Pons (tissue), 1 donor: ENCODE results near the gene SHISA8.
A peak's percentile ranks its signal among the peaks of the same experiment; 100 is the strongest.

Source experiments
- DNase-seq: peaks from one replicate; pipeline ENCODE4 v3.0.0-alpha.2; 2016; ENCODE audit warnings: low spot score

The SHISA8 gene

DNA sequence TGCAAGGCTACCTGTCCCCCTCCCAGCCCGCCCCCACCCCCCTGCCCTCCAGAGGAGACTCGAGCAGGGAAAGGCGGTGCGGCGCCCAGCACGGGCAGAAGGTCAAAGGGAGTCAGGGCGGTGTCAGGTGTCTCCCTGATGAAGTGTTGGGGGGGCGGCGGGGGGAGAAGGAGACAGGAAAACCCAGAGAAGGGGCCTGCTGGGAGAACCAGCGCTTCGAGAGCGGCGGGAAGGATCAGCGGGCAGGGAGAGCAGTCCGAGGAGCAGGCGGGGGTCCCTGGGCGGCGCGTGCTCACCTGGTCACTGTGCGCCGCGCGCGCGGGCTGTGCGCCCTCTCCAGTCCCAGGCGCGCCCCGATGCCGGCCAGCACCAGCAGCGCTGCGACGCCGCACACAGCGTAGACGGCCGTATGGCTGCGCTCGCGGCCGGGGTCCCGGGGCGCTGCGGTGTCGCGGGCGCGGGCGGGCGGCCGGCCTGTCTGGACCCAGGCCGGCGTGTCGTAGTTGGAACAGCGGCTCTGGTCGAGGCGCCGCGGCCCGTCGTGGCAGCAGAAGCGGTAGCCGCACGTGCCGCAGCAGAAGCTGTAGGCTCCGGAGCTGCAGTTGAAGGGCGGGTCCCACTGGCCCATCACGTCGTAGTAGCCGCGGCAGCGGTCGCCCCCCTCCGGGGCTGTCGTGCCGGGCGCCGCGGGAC is 886 bp downstream of the SHISA8 start:
- DNase-seq = no peak

DNA sequence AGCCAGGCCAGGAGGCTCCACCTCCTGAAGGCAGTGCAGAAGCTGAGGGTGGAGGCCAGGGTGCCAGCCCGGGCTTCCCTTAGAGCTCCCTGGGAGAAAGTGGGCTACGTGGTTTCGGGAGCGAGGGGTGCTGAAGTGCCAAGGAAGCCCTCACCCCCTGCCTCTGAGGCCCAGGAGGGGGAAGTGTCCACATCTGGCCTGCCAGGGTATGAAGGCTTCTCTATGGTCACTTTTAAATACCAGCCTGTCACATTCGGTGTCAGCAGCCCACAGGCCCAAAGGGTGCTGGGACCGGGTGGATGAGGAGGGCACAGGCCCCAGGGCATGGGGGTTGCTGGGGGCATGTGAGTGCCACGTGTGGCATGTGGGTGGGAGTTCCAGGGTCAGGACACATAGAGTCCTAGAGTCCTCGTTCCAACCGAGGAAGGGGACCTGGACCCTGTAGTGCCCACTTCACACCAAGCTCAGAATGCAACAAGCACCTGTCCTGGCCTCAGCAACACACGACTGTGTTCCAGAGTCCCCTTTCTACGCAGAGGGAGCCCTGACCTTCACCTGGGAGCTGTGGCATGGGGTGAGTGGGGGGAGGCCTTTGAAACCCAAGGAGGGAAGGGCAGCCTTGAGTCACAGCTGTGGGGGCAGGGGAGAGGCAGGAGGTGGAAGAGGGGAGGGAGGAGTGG is 1.7 kb downstream of the SHISA8 start:
- DNase-seq = no peak

DNA sequence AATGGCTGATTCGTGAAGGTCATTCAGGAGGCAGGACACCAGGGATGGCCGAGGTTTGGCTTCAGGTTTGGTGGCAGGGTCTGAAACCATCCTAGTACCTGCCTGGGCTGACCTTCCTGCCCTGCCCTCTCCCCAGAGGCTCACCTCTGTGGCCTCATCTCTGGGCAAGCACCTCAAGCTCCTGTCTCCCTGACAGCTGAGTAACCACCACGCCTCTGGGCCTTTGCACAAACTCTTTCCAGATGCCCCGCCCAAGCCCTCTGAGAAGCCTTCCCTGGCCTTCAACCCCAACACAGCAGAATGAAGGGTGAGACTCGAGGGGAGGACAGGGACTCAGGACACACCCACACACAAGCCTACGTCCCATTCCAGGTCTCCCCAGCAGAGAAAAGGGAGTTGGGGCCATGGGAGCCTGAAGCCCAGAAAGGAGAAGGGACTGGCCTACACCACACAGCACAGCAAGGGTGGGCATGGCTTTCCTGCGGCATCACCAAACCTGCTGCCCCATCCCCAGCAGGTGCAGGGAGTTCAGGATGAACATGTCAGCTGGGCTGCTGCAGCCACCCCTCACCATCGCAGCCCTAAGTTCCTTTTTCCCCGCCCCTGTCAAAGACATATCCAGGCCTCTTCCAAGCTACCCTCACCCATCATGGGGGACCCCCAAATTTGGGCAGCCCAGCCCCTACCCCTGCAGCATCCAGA is 2.4 kb downstream of the SHISA8 start:
- no peak for DNase-seq

GRCh38 chr22:41911001-41911611 is 3.8 kb downstream of the SHISA8 start:
- DNase-seq = no peak

DNA sequence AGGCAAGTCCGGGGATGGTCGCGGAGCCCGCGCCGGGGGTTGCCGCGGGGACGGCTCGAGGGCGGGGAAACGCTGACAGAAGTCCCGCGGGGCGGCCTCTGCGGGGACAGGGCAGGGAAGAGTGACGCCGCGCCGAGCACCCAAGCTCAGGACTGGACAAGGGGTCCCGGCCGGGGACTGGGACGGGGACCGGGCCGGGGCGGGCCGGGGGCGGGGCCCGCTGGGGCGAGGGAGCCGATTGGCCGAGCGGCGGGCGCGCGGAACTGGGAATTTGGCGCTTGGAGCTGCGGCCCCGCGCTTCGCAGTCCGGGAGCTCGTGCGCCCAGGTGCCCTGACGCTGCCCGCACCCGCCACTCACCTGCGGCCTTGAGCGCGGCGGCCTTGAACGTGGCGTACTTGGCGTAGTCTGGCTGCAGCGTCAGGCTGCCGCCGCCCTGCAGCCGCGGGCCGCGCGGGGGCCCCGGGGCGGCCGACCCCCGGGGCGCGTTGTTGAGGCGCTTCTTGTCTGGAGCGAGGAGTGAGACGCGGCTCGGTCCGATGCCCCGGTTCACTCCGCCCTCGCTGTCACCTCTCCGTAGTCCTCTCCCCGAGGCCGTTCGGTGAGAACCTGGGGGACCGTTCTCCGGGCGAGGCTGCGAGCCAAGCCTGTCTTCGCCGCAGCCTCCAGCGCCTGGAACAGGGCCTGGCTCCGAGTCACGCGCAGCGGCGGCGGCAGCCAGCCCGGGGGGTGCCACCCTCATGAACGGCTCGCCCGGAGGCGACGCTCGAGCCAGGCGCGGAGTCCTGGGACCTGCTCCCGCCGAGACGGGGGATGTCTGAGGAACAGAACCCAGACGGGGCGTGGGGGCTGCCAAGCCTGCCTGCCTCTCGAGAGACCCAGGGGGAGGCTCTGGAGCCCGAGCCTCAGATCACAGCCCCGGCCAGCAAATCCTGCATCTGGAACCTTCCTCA is 4.5 kb downstream of the SHISA8 start:
- peak; percentile 68 for DNase-seq

DNA sequence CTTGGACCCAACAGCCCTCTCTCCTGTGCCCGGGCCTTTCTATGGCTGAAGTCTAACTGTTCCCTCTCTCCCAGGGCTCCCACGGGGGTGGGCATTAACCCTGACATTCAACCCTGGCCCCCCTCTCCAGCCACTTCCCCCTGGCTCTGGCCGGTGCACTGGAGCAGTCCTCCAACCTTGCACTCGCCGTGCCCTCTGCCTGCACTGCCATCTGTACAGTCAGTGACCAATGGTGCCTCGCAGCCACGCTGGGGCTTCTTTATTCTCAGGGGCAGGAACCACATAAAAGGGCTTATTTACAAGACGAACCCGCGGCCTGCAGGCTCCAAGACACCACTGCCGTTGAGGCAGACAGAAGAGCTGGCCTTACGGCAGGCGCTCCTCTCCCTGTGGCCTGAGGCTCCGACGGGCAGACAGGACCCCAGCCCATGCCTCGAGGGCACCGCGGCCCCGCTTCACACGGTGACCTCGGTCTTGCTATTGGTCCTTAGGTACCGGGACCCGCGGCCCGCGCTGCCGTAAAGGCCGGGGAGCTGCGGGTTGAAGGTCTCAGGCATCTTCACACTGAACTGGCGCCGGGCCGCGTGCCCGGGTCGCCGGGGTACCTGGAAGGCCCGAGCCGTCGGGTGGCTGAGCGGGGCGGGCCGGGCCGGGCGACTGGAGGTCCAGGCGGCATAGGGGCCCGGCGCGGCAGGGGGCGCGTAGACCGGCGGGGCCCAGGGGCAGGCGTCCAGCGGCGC is 5.4 kb downstream of the SHISA8 start:
- peak; percentile 46 for DNase-seq

DNA sequence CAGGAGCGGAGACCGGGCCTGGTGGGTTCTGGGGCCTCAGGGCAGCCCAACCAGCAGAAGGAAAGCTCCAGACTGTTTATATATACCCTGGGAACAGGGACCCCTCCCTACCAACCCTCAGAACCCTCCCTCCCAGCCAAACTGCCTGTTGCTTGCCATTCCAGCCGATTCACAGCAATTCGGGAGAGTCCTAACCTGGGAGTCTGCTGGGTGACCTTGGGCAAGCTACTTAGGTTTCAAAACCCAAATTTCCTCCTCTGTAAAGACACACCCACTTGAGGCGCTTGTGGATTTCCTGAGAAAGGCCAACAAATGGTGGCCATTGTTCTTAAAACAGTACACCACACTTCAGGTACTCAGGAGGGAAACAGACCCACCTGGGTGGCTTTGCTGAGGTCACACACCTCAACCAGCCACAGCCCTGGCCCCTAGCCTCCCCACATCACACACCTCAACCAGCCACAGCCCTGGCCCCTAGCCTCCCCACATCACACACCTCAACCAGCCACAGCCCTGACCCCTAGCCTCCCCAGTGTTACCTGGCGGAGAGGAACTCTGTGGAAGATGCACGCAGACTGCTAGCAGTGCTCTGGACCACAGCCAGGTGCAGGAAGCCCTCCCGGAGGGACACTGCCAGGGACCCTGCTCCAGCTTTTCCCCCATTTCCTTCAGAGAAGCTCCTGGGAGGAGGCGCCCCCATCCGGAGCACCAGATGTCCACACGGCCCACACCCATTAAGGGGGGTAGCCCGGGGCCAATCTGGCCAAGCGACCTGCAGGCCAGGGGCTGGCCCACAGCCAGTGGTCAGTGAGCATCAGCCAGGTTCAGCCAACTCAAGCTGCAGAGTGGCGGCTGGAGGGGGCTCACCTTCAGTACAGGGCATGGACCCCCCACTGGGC is 6.2 kb downstream of the SHISA8 start:
- DNase-seq = no peak

DNA sequence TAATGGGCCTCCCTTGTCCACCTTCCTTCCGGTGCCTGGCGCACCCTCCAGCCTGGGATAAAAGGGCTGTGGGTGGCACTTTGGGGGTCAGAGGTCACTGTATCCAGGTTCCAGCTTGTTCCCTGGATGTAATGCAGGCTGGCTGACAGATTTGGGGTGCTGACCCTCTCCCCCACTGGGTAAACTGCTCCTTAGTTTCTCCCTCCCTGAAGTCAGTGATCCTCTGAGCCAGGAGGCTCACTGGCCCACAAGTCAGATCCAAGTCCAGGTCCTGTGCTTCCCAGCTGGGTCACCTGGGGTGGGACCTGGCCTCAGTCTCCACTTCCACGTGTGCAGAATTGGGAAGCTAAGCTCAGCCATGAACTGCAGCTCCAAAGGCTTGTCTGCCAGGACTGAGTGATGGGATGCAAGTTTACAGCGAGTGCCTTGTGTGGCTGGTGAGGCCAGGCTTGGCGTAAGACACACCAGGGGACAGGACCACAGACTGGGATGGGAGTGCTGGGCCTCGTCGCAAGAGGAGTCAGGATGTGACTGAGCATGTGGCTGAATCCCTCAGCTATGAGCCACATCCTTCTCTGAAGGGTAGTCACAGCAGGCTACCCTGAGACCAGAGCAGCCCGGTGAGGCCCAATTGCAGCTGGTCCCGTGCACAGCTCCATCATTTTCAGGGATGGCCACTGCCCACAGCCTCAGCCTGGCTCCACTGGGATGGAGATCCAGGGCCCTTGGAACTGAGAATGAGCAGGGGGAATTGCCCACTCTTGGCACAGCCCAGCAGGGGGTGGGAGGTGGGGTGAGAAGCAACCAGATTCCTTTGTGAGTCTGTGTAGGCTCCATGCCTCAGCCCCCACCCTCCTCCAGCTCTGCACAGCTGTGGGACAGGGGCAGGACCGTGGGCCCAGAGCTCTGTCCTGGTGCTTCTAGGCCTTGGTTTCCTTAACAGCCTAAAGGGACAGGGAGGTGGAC is 7.2 kb downstream of the SHISA8 start:
- no peak for DNase-seq

GRCh38 chr22:41906822-41907221 is 8.1 kb downstream of the SHISA8 start:
- DNase-seq = no peak

DNA sequence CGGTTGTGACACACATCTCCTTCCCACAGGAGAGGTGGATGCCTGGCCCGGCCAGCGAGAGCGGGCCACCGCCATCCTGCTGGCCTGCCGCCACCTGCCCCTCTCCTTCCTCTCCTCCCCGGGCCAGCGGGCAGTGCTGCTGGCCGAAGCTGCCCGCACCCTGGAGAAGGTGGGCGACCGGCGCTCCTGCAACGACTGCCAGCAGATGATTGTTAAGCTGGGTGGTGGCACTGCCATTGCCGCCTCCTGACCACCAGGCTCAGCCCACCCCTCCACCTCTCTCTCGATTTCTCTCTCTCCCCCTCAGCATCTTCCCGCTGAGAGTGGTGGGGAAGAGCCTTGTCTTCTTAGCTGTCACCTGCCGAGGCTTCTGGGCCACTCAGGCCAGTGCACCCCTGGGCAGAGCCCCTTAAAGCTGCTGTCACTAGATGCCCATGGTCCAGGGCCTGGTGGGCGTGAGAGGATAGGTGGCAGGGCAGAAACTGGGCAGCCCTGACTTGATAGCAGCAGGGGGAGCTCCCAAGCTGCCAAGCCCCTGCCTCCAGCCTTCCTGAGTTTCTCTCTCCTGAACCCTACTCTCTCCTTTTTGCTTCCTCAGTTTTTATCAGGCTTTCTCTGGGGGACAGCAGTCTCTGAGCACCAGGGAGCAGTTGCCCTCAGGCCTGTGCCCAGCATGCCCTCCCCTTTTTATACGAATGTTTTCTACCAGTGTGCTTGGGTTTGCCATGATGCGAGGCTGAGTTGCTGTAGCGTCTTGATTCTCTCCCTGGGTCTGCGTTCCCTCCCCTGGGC is 9.3 kb downstream of the SHISA8 start:
- DNase-seq = no peak

GRCh38 chr22:41904450-41905410 is 10.1 kb downstream of the SHISA8 start:
- DNase-seq = no peak

GRCh38 chr22:41902932-41903421 is 11.9 kb downstream of the SHISA8 start:
- no peak for DNase-seq

DNA sequence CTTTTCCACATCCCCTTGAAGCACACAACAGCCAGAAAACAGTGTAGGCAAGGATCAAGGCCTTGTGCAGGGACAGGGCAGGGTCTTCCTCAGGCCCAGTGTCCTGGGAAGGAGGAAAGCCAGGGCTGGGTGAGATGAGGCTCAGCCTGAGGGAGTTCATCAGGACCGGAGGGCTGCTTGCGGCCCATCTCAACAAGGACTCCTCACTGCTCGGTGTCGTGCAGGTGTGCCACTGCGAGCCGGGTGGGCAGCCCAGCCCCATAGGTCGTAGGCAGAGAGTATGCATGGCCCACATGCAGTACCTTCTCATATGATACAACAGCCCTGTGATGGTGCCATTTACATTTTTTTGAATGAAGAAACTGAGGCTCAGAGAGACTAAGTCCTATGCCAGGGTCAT is 12.9 kb downstream of the SHISA8 start:
- no peak for DNase-seq

- no peak for DNase-seq
These were observed 14.1 kb downstream of the SHISA8 start for GRCh38 chr22:41900652-41901312.

- DNase-seq = no peak
These were observed 14.8 kb downstream of the SHISA8 start for GRCh38 chr22:41899992-41900651.
